HG02870 (cell line): ENCODE results near the gene ZFY.
"Not testable (repeated sequence)": the region's sequence is repeated elsewhere in the genome, so short reads cannot be mapped to it uniquely, and the experiment has no call there.

Experiments used
- ATAC-seq: cut with Tn5 transposase; IDR thresholded peaks from one replicate; pipeline ENCODE4 v1.9.1; 2021; ENCODE audit warnings: mild to moderate bottlenecking, moderate library complexity; ENCODE audit not compliant: unreplicated experiment

ZFY gene

DNA sequence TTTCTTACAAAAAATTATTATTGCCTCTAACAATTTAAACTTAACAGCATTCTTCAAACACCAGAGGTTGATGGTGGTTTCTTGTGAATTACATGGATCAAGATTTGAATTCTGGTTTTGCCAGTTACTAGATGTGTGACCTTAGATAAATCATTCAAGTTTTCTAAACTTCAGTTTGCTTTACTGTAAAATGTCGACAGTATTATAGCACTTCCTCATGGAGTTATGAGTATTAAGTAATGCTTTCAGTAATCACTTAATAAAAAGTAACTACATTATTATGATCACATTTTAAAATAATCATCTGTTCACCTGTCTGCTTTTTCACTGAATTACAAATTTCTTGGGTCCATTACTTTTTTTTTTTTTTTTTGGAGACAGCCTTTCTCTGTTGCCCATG, 37.5 kb downstream of the ZFY start:
- ATAC-seq = no peak

DNA sequence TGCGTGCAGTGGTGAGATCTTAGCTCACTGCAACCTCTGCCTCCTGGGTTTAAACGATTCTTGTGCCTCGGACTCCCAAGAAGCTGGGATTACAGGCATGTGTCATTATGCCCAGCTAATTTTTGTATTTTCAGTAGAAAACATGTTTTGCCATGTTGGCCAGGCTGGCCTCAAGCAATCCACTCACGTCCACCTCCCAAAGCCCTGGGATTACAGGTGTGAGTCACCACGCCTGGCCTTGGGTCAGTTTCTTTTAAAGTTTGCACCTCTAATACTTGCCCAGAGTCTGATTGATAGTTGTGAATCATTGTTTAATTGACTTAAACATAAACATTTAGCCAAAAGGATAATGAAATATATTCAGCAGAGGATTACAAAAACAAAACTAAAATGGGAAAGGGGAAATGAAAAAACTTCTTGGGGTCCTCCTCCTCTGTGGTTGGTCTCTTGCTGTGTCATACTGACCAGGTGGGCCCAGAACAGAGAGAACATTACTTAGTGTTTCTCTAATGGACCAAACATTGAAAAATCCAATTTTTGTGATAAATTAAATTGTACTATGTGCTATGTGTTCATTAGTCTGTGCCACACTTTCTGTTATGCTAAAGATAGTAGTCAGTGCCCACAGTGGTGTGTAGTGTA, 38.0 kb downstream of the ZFY start:
- ATAC-seq = no peak

DNA sequence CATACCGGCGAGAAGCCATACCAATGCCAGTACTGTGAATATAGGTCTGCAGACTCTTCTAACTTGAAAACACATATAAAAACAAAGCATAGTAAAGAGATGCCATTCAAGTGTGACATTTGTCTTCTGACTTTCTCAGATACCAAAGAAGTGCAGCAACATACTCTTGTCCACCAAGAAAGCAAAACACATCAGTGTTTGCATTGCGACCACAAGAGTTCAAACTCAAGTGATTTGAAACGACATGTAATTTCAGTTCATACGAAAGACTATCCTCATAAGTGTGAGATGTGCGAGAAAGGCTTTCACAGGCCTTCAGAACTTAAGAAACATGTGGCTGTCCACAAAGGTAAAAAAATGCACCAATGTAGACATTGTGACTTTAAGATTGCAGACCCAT, 44.1 kb downstream of the ZFY start:
- ATAC-seq = no peak

DNA sequence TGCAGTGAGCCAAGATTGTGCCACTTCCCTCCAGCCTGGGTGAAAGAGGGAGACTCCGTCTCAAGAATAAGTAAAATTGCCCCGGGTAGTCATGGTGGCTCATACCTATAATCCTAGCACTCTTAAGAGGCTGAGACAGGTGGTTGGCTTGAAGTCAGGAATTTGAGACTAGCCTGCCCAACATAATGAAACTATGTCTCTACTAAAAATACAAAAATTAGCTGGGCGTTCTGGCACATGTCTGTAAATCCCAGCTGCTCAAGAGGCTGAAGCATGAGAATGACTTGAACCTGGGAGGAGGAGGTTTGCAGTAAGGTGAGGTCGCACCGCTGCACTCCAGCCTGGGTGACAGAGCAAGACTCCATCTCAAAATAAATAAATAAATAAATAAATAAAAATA, 49.3 kb downstream of the ZFY start:
- ATAC-seq = no peak

DNA sequence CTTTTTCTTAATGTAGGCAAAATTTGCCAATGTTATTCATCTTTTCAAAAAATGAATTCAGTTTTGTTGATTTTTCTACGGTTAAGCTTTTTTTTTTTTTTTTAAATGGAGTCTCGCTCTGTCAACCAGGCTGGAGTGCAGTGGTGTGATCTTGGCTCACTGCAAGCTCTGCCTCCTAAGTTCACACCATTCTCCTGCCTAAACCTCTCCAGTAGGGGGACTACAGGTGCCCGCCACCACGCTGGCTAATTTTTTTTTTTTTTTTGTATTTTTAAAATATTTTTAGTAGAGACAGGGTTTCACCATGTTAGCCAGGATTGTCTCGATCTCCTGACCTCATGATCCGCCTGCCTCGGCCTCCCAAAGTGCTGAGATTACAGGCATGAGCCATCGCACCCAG, 52.0 kb downstream of the ZFY start:
- ATAC-seq = not testable (repeated sequence)

DNA sequence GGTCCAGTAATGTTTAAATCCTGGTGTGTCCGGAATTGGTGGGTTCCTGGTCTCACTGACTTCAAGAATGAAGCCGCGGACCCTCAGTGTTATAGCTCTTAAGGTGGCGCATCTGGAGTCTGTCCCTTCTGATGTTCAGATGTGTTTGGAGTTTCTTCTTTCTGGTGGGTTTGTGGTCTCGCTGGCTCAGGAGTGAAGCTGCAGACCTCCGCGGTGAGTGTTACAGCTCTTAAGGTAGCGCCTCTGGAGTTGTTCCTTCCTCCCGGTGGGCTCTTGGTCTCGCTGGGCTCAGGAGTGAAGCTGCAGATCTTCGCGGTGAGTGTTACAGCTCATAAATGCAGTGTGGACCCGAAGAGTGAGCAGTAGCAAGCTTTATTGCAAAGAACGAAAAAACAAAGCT, 62.2 kb downstream of the ZFY start:
- ATAC-seq = not testable (repeated sequence)

DNA sequence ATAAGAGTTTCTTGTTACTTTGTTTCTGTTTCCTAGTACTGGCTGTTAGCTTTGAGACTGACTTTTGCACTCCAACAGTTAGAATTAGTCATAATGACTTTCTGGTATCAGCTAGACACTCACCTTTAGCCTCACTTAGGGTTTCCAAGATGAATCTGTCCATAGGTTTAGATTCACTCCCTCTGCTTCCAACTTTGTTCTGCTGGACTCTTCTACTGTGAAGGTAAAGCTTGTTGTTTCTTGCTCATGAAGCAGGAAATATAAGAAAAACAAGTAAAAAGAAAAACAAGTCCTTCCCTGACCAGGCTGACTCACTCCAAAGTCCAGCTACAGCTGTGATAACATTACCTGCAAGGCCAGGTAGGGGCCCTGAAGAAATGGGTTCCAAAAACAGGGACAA, 67.0 kb downstream of the ZFY start:
- ATAC-seq = no peak

DNA sequence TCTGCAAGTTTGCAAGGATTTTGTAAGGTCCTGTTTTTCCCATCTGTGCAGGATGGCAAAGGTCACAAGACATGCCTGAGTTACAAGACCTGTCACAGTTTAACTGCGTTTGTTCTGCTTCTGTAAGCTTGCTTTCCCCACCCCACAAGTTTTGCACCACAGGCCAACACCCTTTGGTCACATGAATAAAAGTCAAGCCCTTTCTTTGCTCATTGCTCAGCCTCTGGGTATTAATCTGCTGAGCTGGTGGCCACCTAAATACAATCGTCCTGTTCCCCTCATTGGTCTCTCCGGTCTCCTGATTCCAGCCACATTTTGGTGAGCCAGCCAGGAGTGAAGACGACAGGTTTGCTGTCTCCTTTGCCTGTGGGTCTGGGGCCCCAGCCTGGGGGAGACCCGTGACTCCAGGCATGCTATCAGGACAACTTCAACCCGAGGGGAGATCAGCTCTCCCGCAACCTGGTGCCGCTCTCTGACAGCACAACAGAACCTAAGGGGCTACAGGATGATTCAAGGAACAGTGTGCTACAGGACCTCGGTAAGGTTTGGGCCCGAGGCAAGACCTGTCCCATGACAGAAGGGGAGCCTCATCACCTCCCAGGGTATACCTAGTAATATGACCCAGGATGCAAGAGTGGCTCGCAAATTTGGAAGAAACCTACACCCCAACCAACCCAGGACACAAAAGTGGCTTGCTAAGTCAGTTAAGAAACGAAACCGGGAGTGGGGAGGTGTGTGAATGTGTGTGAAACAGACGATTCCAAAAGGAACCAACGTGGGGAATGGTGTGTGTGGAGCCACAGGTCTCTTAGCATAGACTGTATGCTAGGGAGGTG, 67.7 kb downstream of the ZFY start:
- ATAC-seq = no peak

DNA sequence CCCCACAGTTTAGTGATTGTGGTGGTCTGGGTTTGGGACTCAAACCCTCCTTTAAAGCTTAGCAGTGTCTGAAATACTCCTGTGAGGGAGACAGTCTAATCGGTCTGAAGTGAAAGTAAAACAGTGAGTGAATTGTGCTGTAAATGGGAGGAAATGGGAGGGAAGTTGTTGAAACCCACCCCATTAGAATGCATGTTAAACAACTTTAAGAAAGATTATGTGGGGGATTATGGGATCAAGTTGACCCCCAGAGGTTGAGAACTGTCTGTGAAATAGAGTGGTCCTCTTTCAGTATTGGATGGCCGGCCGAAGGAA, 68.3 kb downstream of the ZFY start:
- ATAC-seq = no peak

DNA sequence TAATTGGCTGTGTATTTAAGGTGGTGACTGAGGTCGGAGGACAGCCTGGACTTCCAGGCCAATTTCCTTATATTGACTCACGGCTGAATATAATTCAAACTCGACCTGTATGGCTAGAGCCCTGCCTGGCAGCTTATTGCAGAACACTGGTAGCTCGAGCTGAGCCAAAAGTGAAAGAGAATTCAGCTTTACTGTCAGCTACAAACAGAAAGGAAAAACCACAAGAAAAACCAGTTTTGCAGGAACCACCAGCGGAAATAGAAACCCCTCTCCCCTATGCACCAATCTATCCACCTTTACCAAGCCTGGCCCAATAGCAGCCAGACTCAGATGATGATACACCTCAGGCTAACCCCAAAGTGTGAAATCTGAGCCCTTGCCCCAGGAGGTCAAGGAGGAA, 68.7 kb downstream of the ZFY start:
- no peak for ATAC-seq

DNA sequence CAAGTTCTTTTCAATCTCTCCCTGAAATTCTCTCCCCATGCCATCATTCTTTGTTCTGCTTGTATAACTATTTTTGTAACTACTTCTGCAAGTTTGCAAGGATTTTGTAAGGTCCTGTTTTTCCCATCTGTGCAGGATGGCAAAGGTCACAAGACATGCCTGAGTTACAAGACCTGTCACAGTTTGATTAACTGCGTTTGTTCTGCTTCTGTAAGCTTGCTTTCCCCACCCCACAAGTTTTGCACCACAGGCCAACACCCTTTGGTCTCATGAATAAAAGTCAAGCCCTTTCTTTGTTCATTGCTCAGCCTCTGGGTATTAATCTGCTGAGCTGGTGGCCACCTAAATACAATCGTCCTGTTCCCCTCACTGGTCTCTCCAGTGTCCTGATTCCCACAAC, 70.8 kb downstream of the ZFY start:
- not testable (repeated sequence) for ATAC-seq

DNA sequence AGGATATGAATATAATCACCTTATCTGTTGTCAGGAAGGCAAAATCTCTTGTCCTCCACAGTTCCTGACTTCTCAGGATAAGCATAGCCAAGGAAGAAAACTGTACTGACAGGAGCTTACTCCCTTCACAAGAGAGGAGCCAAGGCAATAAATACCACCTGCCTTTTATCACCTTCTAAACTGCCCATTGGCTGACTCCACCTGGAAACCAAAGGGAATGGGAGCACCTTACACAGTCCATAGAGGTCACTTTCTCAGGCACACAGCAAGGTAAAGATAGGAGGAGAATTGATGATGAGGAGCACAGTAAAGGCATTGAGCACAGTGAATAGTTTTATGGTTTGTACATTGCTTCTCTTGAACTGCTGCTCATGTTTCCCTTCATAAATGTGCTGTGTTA, 72.8 kb downstream of the ZFY start:
- ATAC-seq = no peak

DNA sequence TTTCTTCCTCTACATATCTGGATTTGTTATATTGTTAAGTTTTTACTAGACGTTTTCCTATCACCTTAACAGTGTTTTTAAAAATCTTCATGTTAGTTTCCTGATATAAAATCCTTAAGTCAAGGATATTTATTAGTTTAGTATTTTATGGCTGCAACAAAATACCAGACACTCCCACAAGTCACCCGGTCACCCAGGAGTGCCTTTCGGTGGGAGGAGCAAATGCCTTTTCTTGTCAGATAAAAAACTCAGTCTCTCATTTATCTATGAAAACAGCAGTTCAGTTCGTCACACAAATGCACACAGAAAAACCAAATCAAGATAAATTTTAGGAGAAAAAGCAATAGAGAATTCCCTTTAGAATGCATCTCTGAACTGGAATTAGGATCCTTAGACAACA, 77.0 kb downstream of the ZFY start:
- ATAC-seq = no peak

DNA sequence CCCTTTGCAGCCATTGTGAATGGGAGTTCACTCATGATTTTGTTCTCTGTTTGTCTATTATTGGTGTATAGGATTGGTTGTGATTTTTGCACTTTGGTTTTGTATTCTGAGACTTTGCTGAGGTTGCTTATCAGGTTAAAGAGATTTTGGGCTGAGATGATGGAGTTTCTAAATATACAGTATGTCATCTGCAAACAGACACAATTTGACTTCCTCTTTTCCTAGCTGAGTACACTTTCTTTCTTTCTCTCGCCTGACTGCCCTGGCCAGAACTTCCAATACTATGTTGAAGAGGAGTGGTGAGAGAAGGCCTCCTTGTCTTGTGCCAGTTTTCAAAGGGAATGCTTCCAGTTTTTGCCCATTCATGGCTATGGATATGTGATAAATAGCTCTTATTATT, 81.4 kb downstream of the ZFY start:
- no peak for ATAC-seq

DNA sequence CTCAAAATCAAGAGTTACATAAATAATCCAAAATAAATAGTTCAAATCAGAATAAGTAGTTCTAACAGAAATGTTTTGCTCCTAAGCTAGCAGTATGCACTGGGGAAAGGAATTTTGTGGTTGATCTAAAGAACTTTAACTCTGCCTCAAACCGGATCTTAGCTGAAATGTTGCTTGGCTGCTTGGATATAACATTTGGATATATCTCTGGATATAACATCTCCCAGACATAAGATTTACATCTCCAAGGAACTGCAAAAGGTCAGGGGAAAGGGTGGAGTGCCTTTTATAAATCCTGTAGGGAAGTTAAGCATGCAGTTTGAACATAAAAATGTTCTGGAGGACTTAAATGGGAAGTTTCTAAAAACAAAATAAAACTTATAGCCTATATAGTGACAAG, 83.4 kb downstream of the ZFY start:
- no peak for ATAC-seq

DNA sequence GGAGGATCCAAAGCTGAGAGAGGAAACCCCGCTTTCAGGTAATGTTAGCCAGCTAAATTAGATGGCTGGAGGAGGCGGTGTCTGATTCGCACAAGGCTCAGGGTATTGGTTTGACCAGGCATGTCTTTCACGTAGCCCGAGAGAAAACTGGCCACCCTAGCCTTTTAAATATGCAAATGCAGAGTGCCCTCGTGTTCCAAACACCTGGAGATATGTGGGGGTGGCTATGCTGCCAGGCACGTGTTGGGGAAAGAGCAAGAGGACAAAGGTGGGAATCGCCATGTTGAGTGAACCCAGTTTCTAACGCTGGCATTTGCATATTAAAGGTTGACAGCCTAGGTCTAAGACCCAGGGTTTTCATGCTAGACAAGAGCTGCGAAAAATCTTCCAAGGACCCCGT, 84.4 kb downstream of the ZFY start:
- ATAC-seq = no peak

DNA sequence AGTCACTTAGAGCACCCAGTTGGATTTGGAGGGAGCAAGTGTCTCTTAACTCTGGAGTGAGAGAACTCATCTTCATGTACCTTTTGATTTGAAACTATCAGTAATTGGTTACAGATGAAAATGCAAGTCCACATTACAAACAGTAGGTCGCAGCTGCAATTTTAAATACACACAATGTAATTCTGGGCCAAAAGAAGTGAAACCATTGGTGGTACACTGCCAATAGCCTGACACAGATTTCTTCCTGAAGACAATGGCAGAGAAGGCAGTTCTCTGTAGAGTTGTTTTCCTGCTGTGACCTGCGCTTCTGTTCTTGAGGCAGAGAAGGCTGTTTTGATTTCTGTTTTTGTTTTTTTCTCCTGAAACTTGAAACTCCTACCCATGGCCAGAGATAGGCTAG, 86.0 kb downstream of the ZFY start:
- no peak for ATAC-seq

DNA sequence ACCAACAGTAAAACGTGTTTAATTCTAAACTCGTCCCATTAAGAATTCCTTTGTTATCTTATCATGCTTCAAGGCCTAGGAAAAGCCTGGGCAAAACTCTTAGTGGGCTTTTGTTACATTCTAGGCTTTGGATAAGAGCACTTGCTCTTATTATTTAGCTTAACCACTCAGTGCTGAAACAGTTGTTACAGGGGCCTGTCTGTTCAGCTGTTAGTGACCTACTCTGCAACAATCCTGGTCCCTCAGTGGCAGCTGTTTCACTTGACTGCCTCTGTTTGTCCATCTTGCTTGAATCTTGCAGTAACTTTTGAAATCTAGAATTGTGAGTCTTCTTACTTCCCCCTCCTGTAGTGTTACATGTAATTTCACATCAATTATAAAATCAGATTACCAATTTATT, 88.4 kb downstream of the ZFY start:
- no peak for ATAC-seq

DNA sequence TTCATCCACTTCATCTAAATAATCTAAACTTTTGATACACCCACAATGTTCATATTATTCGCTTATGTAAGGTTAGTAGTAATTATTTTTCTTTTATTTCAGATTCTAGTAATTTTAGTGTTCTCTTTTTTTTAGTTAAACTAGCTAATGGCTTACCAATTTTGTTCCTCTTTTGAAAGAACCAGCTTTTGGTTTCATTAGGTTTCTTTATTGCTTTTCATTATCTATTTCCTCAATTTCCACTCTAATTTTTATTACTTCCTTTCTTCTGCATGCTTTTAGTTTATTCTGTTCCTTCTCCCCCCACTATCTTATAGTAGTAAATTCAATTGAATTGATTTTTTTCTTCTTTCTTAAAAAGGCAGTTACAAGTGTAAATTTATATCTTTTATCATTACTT, 90.2 kb downstream of the ZFY start:
- ATAC-seq = no peak
